HT1080 (cell line): ENCODE measurements around the gene TEC. TPM values are rescaled to one million over a fixed set of nuclear protein-coding genes. Genes with fewer than 3 reads are reported as not detected.

Experiments
- DNase-seq: peaks from one replicate; pipeline ENCODE4 v3.0.0-alpha.2; 2015; ENCODE audit warnings: low read depth
- total RNA-seq: library from RNA; depleted of rRNA; stranded (reverse); fragments of >200 nt; shearing (Covaris generic); gene quantifications from 2 replicates; pipeline ENCODE4 v1.2.3, GENCODE V29; 2014

Gene TEC
- total RNA-seq, 1 experiment from 2014 or later, result 4.1 TPM

- DNase-seq, result no peak
Observed at GRCh38 chr4:48127231-48127630, 142.4 kb downstream of the TEC start.

DNA sequence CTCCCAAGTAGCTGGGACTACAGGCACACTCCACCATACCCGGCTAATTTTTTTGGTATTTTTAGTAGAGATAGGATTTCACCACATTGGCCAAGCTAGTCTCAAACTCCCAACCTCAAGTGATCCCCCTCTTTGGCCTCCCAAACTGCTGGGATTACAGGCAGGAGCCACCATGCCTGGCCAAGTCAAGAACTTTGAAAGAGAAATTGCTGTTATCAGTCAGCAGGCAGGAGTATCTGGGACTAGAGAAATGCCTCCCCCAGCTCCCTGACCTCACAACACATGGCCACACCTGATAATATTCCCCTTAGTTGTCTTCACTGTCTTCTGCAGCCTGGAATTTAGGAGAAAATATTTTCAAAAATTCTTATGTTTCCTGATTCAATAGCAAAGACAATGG lies 143.0 kb downstream of the TEC start:
- DNase-seq, result no peak

GRCh38 chr4:48124870-48125269 lies 144.8 kb downstream of the TEC start:
- no peak for DNase-seq

DNA sequence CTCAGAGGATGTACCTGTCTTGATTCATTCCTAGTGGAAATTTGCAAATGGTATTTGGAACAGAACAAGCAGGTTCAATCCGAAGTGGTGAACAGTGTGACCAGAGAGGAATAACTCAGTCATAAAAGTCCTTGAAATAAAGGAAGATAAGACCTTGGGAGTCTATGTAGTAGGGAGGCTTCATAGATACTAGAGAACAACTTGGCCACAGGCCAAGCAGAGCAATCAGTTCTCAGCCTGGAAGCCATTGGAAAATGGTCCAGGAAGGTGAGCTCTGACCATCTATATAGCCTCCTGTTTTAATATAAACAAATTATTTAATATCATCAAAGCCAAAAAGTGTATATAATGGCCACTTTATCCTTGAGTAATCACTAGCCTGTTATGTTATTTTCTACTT lies 146.9 kb downstream of the TEC start:
- no peak for DNase-seq

- no peak for DNase-seq
Observed at GRCh38 chr4:48121180-48121579, 148.5 kb downstream of the TEC start.

- no peak for DNase-seq
Observed at GRCh38 chr4:48120132-48120531, 149.5 kb downstream of the TEC start.

DNA sequence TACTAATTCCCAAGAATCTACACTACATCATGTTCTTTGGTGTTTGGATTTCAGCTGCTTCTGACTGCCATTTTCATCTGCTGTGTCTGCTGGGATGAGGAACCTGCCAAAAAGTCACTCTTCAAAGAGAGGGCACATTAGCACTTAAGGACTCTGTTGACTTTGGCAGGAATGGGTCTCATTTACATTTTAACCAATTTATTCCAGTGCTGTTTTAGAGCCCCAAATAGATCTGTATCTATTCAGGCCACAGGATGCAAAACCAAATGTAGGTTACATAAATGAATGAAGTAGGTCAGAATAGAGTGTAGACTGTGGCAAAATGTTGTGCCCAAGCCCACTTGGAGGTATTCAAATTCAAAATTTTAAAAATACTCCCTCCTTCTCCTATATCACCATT lies 150.0 kb downstream of the TEC start:
- no peak for DNase-seq

DNA sequence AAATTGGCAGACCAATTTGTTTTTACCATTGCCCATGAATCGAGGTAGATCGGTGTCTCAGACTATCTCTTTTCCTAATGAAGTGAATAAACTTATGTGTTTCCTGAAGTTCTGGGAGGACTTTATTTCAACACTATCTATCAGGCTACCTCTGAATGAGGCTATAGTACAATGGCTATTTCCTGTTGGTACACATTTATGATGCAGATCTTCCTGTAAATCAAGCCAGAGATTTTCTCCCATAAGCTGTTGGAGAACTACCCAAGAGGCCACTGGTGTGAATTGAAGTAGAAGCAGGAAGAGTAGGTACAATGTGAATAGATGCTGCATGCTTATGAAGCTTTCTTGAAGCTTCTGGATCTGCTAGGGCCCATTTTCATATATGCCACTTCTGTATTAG lies 151.6 kb downstream of the TEC start:
- no peak for DNase-seq

DNA sequence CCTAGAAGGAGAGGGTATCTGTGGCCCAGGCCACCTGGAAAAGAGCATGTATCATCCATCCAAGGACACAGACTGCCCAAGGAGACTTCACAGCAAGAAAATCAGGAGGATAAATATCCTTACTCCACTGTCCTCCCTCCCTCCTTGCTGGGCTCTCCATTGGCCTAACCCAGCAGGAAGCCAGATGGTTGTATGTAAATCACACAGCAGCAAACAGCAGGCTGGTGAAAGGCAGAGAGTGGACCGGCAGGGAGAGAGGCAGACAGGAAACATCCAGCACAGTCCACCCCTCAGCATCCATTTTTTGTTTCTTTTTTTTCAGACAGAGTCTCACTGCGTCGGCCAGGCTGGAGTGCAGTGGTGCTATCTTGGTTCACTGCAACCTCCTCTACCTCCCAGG lies 153.1 kb downstream of the TEC start:
- DNase-seq, result no peak

DNA sequence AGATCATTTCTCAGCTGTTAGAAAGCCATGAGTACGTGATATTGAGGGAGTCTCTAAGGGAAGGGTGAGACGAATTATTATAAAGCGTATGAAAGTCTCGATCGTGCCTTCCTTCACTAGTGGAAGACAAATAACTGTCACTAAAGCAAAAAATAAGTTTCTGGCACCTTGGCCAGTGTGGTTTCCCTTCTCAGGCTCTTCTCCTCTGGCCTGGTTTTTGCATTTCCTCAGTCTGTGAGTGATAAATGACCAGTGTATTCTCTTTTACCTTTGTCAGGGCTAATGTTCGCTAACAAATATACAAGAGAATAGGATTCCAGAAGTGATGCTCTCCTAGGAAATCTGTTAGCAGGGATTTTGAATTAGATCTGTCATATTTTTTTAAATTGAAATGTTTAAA lies 155.2 kb downstream of the TEC start:
- no peak for DNase-seq

DNA sequence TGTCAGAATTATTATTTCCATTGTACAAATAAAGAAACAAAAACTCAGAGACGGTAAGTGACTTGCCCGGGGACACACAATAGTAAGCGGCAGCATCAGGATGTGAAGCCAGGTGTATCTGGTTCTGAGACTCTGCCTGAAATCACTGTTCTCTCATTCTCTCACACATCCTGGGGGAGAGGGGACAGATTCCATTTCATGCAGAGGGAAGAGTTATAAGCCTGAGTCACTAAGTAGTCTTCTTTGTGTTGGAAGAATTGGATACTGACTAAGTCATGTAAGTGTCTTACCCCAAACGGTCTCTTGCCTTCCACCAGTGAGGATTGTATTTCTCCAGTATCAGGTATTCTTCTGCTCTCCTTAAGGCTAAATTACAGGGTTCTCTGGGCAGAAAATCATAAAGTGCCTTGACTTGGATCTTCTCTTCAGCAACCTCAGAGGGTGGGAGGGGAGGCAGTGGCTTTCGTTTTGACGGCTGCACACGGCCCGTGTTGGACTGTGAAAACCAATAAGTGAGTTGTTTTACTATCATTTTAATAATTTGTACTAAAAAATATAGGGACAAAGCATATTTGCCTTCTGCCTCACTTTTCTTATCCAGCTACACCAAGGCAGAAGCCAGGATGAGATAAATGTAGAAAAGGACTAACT lies 157.5 kb downstream of the TEC start:
- DNase-seq, result peak; percentile 66

DNA sequence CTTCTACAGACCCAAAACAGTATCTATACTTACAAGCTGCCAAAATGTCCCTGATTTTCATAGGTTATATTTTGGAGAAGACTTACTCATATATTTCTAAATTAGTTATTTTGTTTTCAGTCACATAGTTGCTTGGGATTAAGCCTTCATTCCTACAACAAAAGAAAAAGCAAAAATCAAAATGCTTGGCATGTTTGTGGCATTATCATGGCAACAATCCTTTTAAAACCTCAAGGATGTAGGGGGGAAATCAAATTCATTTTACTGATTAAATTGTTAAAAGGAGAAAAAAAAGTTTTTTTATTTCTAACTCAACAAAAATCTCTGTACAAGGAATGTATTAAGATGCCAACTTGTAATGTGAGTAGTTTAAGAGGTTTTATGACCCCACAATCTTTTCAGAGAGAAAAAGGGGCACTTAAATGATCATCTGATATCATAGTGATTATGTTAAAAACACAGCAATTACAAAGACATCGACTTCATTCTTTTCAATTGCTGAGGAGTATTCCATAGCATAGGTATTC lies 159.1 kb downstream of the TEC start:
- DNase-seq, result no peak

DNA sequence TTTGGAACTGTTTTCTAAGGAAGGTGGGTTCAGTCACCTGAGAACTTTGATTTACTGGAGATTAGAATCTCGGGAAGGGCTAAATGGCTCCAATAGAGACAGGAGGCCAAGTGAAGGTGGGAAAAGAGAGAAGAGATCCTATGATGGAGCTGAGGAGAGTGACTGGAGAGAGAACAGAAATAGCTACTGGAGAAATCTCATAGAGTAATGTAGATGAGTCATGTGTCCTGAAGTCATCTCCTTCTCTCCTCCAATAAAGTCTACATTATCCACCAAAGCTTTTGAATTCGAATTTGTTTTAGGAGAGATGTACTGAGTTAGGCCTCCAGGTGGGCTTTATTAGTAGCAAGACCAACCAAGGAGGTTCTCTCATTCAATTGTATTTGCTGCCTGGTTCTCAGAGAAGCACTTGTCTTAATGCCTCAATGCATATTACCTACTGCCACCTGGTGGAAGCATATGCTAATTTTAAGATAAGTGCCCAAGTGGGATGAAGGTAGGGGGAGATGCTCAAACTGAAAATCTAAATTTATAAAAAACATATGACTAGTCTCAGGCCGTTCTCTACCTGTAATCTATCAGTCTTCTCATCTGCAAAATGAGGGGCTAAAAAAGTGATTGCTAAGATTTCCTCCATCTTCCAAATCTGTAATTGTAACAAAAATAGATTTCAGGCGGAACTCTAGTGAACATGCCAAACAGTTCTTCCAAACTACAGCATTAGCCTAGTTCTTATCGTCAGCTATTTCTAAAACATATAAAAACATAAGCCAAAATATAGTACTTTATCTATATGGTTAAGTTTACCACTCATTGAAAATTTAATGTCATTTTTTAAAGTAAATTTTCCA lies 160.0 kb downstream of the TEC start:
- peak; percentile 64 for DNase-seq

DNA sequence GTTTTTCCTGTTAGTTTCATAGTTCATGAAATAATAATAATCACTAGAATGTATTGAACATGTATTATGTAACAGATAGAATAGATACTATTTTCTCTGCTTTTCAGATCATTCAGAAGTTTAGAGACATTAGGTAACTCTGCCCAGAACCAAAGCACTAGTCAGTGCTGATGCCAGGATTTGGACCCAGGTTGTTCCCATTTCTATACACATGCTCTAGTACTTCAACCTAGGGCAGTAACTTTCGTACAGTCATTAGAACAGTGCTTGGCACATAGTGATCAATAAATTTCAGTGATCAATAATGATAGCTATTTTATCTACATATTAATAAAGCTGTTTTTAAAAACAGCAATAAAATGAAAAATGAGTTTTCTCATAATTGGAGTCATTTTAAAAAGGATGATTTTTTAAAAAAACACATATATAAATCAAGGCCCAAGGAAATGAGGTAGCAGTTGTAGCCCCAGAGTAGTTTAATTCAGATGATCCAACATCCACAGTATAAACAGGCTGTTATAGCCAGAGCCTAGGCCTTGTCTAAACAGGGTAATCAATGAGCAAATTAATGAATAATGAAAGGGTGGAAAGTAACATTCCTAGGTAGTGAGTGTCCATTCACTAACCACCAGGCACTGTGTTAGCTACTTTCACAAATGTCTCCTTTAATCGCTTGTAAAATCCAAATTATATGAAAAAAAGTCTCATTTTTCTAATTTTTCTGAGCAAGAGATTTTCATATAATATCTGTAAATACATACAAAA lies 161.1 kb downstream of the TEC start:
- DNase-seq, result no peak

DNA sequence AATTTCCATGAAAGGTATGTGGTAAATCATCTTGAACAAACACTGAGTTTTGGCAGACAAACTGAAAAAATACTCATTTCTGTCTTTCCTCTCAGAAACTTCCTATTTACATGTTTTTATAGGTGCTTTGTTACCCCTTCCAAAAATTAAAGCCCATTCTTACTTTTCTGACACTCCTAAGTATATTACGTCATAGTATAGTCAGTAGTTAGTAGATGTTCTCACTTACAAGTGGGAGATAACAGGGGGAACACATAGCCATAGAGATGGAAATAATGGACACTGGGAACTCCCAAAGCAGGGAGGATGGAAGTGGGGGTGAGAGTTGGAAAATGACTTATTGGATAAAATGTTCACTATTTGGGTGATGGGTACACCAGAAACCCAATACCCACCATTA lies 164.4 kb downstream of the TEC start:
- DNase-seq, result no peak

GRCh38 chr4:48103483-48104139 lies 166.0 kb downstream of the TEC start:
- DNase-seq, result no peak

DNA sequence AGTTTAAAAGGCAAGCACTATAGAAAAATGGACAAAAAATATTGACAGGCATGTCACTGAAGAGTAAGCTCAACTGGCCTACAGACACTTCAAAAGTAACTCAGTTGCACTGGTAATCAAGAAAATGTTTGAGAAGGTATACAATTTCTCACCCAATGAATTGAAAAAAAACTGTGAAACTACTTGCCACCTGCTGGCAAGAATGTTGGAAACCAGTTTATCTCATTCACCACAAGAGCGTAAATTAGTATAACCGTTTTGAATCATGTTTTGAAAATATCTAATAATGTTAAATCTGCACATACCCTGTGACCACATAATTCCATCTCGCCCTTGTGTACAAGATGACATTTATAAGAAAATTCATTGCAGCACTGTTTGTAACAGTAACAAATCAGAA lies 167.3 kb downstream of the TEC start:
- no peak for DNase-seq

GRCh38 chr4:48100256-48100655 lies 169.4 kb downstream of the TEC start:
- no peak for DNase-seq

- DNase-seq, result no peak
Observed at GRCh38 chr4:48095441-48095840, 174.2 kb downstream of the TEC start.

GRCh38 chr4:48093991-48094416 lies 175.6 kb downstream of the TEC start:
- peak; percentile 81 for DNase-seq

GRCh38 chr4:48090621-48091020 lies 179.0 kb downstream of the TEC start:
- no peak for DNase-seq
